ENCODE measurements around the gene TXLNG.

TXLNG gene

GRCh38 chrX:16882169-16882568, 95.9 kb downstream of the TXLNG start (continued):
- TF ChIP-seq ZBTB6 (tag by site-specific recombination; IDR thresholded peaks at IDR 0.05) (no peak), ZNF692 (tag by site-specific recombination; IDR thresholded peaks at IDR 0.05) (no peak), GLIS2 (tag by site-specific recombination; IDR thresholded peaks at IDR 0.05) (0 out of 2 replicates have a peak, but pooled peaks have one; percentile 4), KLF10 (tag by site-specific recombination; IDR thresholded peaks at IDR 0.05) (no peak), ZFP69B (tag by site-specific recombination; IDR thresholded peaks at IDR 0.05) (no peak), PRDM2 (tag by site-specific recombination; IDR thresholded peaks at IDR 0.05; ENCODE audit: borderline replicate concordance) (no peak), PRDM10 (tag by site-specific recombination; IDR thresholded peaks at IDR 0.05) (peak; percentile 61), ZNF335 (tag by site-specific recombination; conservative IDR thresholded peaks at IDR 0.05) (peak; percentile 44; the same call in 1 of the 2 replicates), PBX3 (CRISPR knock-in tag; IDR thresholded peaks at IDR 0.05) (no peak), ZNF791 (tag by site-specific recombination; IDR thresholded peaks at IDR 0.05) (no peak), ZNF146 (tag by site-specific recombination; IDR thresholded peaks at IDR 0.05) (no peak), ZBTB49 (tag by site-specific recombination; IDR thresholded peaks at IDR 0.05; ENCODE audit: low read depth) (no peak), ZNF202 (tag by site-specific recombination; IDR thresholded peaks at IDR 0.05; ENCODE audit: borderline replicate concordance) (no peak), ZNF48 (tag by site-specific recombination; IDR thresholded peaks at IDR 0.05) (no peak), SETDB1 (IDR thresholded peaks at IDR 0.05; ENCODE audit: insufficient read length, low read length) (no peak), ZIC2 (tag by site-specific recombination; IDR thresholded peaks at IDR 0.05) (no peak), ZNF23 (tag by site-specific recombination; IDR thresholded peaks at IDR 0.05; ENCODE audit: borderline replicate concordance) (no peak), ZNF629 (tag by site-specific recombination; IDR thresholded peaks at IDR 0.05) (no peak), ZNF121 (tag by site-specific recombination; IDR thresholded peaks at IDR 0.05) (no peak), TSHZ1 (tag by site-specific recombination; IDR thresholded peaks at IDR 0.05; ENCODE audit: borderline replicate concordance) (no peak)
